ENCODE data around the gene GXYLT1.

The GXYLT1 gene

GRCh38 chr12:42135259-42135814 lies 9.3 kb downstream of the GXYLT1 start:
- Histone ChIP-seq H3K27ac (replicated peaks) (no peak overlapping the region), H3K27me3 (ENCODE audit: insufficient read depth, poor library complexity, severe bottlenecking) (no peaks in the 10 kb centered on the region), H3K4me3 (replicated peaks; ENCODE audit: insufficient read depth, low read length) (no peak overlapping the region)
- TF ChIP-seq POLR2AphosphoS5 (IDR thresholded peaks at IDR 0.05; ENCODE audit: low read depth): no peak
- TF ChIP-seq GABPA (IDR thresholded peaks at IDR 0.05; ENCODE audit: low read depth): no peak
- no peak for TF ChIP-seq CTCF (IDR thresholded peaks at IDR 0.05; ENCODE audit: insufficient read depth, low read length)
- TF ChIP-seq REST (IDR thresholded peaks at IDR 0.05; ENCODE audit: insufficient replicate concordance, low read depth): no peak
- no peak for TF ChIP-seq SPI1 (IDR thresholded peaks at IDR 0.05; ENCODE audit: borderline replicate concordance, low read depth)
- no peak for DNase-seq (ENCODE audit: low read depth in 1 of 2, low spot score in 1 of 2)

- Histone ChIP-seq H3K4me3 (replicated peaks; ENCODE audit: insufficient read depth, low read length) (no peak overlapping the region), H3K27ac (replicated peaks) (no peak overlapping the region), H3K27me3 (ENCODE audit: insufficient read depth, poor library complexity, severe bottlenecking) (no peaks in the 10 kb centered on the region)
- TF ChIP-seq REST (IDR thresholded peaks at IDR 0.05; ENCODE audit: insufficient replicate concordance, low read depth) (no peak), GABPA (IDR thresholded peaks at IDR 0.05; ENCODE audit: low read depth) (no peak), POLR2AphosphoS5 (IDR thresholded peaks at IDR 0.05; ENCODE audit: low read depth) (no peak), CTCF (IDR thresholded peaks at IDR 0.05; ENCODE audit: insufficient read depth, low read length) (no peak), SPI1 (IDR thresholded peaks at IDR 0.05; ENCODE audit: borderline replicate concordance, low read depth) (no peak)
- peak in 1 of 2 experiments; percentile 45 for DNase-seq (ENCODE audit: low read depth in 1 of 2, low spot score in 1 of 2)
Observed at GRCh38 chr12:42130672-42131402, 13.8 kb downstream of the GXYLT1 start.

GRCh38 chr12:42129595-42130204 lies 15.0 kb downstream of the GXYLT1 start:
- no peak overlapping the region for H3K27ac ChIP-seq (replicated peaks)
- no peaks in the 10 kb centered on the region for H3K27me3 ChIP-seq (ENCODE audit: insufficient read depth, poor library complexity, severe bottlenecking)
- peak in 1 of 2 experiments; percentile 40 for DNase-seq (ENCODE audit: low read depth in 1 of 2, low spot score in 1 of 2)
- H3K4me3 ChIP-seq (replicated peaks; ENCODE audit: insufficient read depth, low read length): no peak overlapping the region
- TF ChIP-seq CTCF (IDR thresholded peaks at IDR 0.05; ENCODE audit: insufficient read depth, low read length): peak; percentile 33
- TF ChIP-seq POLR2AphosphoS5 (IDR thresholded peaks at IDR 0.05; ENCODE audit: low read depth): no peak
